Heart right ventricle (tissue), 16 donors: ENCODE results near the gene PRPF8. TPM values are rescaled to one million over a fixed set of nuclear protein-coding genes. Genes with fewer than 3 reads are reported as not detected.
A peak's percentile ranks its signal among the peaks of the same experiment; 100 is the strongest.

Experiments
- ATAC-seq, 8 donors: fragments of 200-7000 bp; cut with Tn5 transposase; one replicate each; pipeline ENCODE4 v1.9.1; 2020; ENCODE audit warnings: mild to moderate bottlenecking in 8 of 8, moderate library complexity in 8 of 8, moderate number of reproducible peaks in 1 of 8
- DNase-seq, 2 donors: peaks; one replicate each; pipeline ENCODE4 v3.0.0-alpha.2; 2020
- H3K27ac ChIP-seq, 10 donors: fragments of 200-600 bp; sonication (generic) in 2 of 10; one replicate each; pipeline versions ENCODE4 v1.5.0 to v1.8.0; 2020 to 2022; ENCODE audit warnings: mild to moderate bottlenecking in 3 of 10
- H3K27me3 ChIP-seq, 7 donors: fragments of 200-600 bp; one replicate each; pipeline ENCODE4 v1.8.0; 2021 to 2022; ENCODE audit warnings: mild to moderate bottlenecking in 2 of 7
- H3K36me3 ChIP-seq, 9 donors: fragments of 200-600 bp; sonication (generic) in 1 of 9; one replicate each; pipeline versions ENCODE4 v1.5.0 to v1.8.0; 2020 to 2022; ENCODE audit warnings: mild to moderate bottlenecking in 2 of 9
- H3K4me1 ChIP-seq, 9 donors: fragments of 200-600 bp; sonication (generic) in 1 of 9; one replicate each; pipeline versions ENCODE4 v1.5.0 to v1.8.0; 2020 to 2022; ENCODE audit warnings: mild to moderate bottlenecking in 4 of 9
- H3K4me3 ChIP-seq, 10 donors: fragments of 200-600 bp; sonication (generic) in 2 of 10; one replicate each; pipeline versions ENCODE4 v1.5.0 to v1.8.0; 2020 to 2022; ENCODE audit warnings: mild to moderate bottlenecking in 7 of 10, moderate library complexity in 2 of 10
- H3K9me3 ChIP-seq, 11 donors: fragments of 200-600 bp in 10 of 11; sonication (generic) in 2 of 11; one replicate each; pipeline versions ENCODE4 v1.5.0 to v1.8.0; 2013 to 2022; ENCODE audit warnings: mild to moderate bottlenecking in 2 of 11, control low read depth in 1 of 11, moderate library complexity in 1 of 11
- WGBS, 2 donors: extraction: QIAGEN DNeasy Blood & Tissue Kit; methylation state at CpG; one replicate each; pipeline ENCODE4 v1.1.7; 2013; ENCODE audit warnings: inconsistent platforms in 1 of 2; 5-methylcytosine and 5-hydroxymethylcytosine counted together
- intact Hi-C, 10 donors: fragments of 100-400 bp; cut with DNase I; formaldehyde crosslinking; loops; one replicate each; pipeline versions ENCODE4 v1.11.1 to v1.14.2; 2022
- polyA plus RNA-seq, 2 donors: library from polyadenylated mRNA; stranded (reverse); fragments of 200-250 nt; gene quantifications; one replicate each; pipeline ENCODE4 v1.2.3, GENCODE V29; 2013
- total RNA-seq, 10 donors: library from RNA; stranded (reverse); fragmentation: NEBNext Ultra II Directional in 3 of 10; extraction: Animal tissue kit (Norgen Biotek cat#: 25700) in 3 of 10; gene quantifications; one replicate each; pipeline versions ENCODE4 v1.2.1 to v1.2.4, GENCODE V29; 2021 to 2023
- TF ChIP-seq, protein P1 (sequence below), 9 donors: fragments of 200-600 bp; sonication (generic) in 2 of 9; IDR thresholded peaks; one replicate each; pipeline versions ENCODE4 v1.5.0 to v1.8.0; 2021 to 2022; ENCODE audit warnings: antibody characterized with exemption in 9 of 9, mild to moderate bottlenecking in 5 of 9, moderate library complexity in 1 of 9
- donor health status: Arrhythmogenic right ventricular cardiomyopathy.
- donor health status: ischemic (EF 13 %, LVEDD 7.1; RV severe dilation, severe dysfunction).
- donor health status: healthy with polysubstance abuse.
- donor health status: DM: no; HTN: yes; CAD: no.
- donor health status: DM: no; HTN: no; CAD: no.
- donor health status: ischemic (EF 25% LVEDD 6.9; RV normal size, moderate dysfunction).
- donor health status: ischemic (EF 25% LVEDD 5.7; RV mildly dilated, moderate dysfunction).
- donor health status: healthy.
- donor health status: DM: yes; HTN: yes; CAD: no.
- donor health status: Ischemic cardiomyopathy.
- donor health status: ischemic (EF 35%, LVEDD 5.7; RV mildly dilated, moderate dysfunction).
- donor health status: nonischemic (EF 11% LVEDD 7.7; RV severe dilation, severe dysfunction).
- donor health status: DM: yes; HTN: yes; CAD: no.
- donor health status: PGD.
- donor health status: ischemic (EF 29% LVEDD 5.4; RV normal size, mild dysfunction).
- donor health status: nonischemic (EF 23%, LVEDD 6.1; RV moderate dilation, normal function).

The PRPF8 gene
- total and polyA plus RNA-seq, 12 donors, result 79.1 to 205 (median 173) TPM

DNA sequence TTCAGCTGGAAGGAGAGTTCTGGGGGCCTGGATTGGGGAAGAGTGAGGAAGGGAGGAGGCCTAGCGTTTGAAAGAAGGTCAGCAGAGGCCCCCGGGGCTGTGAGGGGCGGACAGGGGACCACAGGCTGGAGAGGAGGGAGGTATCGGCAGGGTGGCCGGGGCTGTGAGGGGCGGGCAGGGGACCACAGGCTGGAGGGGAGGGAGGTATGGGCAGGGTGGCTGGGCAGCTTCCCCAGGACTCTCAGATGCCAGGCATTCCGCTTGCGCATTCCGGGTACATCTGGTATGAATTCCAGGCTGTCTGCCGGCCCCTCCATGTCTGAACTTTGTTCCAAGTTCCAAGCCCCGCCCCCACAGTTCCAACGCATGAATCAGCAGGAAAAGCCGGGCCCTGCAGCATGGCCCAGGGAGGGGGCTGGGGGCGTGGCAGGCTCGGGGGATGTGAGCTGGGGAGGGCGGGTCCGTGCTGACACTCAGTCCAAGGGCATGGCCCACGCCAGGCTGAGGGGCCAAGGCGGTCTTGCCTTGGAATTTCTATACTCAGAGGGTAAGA lies 29.8 kb upstream of the PRPF8 start:
- Histone ChIP-seq H3K4me3 (peak overlapping the region; percentile 81 to 99 (median 94)), H3K4me1 (peaks cover 17 to 71% (median 63%) of the 10 kb centered on the region in 9 donors), H3K27me3 (peaks cover 0 to 11% (median 0%) of the 10 kb centered on the region in 7 donors), H3K9me3 (no peaks in the 10 kb centered on the region), H3K36me3 (peaks cover 0 to 38% (median 24%) of the 10 kb centered on the region in 9 donors), H3K27ac (peak overlapping the region; percentile 98 to 100 (median 99))
- TF ChIP-seq, protein P1, sequence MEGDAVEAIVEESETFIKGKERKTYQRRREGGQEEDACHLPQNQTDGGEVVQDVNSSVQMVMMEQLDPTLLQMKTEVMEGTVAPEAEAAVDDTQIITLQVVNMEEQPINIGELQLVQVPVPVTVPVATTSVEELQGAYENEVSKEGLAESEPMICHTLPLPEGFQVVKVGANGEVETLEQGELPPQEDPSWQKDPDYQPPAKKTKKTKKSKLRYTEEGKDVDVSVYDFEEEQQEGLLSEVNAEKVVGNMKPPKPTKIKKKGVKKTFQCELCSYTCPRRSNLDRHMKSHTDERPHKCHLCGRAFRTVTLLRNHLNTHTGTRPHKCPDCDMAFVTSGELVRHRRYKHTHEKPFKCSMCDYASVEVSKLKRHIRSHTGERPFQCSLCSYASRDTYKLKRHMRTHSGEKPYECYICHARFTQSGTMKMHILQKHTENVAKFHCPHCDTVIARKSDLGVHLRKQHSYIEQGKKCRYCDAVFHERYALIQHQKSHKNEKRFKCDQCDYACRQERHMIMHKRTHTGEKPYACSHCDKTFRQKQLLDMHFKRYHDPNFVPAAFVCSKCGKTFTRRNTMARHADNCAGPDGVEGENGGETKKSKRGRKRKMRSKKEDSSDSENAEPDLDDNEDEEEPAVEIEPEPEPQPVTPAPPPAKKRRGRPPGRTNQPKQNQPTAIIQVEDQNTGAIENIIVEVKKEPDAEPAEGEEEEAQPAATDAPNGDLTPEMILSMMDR (IDR thresholded peaks at IDR 0.05), result no peak
- DNase-seq, result peak; percentile 97 to 100
- WGBS, 2 donors, result 1 to 6% methylated on average over 19 of the region's 19 CpGs
- peak; percentile 44 to 74 (median 67) for ATAC-seq
- intact Hi-C loops, result loop anchor here in 9 of 10 donors (1.0 to 10.0 kb wide), 10 partner anchors 30 to 450 kb away; partner anchors contain the start of gene PRPF8 (in 1 of the 9)

DNA sequence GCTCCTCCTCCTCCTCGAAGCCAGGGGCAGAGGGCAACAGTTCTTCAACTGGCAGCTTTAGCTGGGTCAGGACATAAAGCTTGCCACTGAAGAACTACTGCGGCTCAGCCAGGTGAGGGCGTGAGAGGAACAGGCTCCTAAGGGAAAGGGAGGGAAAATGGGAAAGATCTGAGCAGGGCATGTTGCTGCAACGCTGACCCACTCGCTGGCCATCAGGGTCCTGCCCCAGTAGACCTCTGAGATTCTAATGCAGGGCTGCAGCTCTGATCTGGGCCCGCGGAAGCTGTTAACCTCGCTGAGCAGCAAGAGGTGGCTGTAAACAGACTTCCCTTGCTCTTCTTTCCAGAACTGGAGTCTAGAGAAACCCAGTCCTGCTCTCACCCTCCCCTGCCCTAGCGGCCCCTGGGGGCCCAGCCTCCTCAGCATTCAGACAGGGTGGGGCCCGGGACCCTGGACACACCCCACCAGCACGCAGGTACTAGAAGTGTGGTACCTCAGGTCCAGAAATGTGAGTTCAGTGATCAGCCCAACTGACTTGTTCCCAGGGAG lies 29.3 kb upstream of the PRPF8 start:
- Histone ChIP-seq H3K4me1 (peaks cover 17 to 77% (median 68%) of the 10 kb centered on the region in 9 donors), H3K4me3 (peak overlapping the region; percentile 43 to 99 (median 94)), H3K27ac (peak overlapping the region; percentile 98 to 100 (median 99)), H3K36me3 (peaks cover 0 to 38% (median 24%) of the 10 kb centered on the region in 9 donors), H3K27me3 (peaks cover 0 to 11% (median 0%) of the 10 kb centered on the region in 7 donors), H3K9me3 (no peaks in the 10 kb centered on the region)
- ATAC-seq (no peak), DNase-seq (no peak)
- intact Hi-C loops, result loop anchor here in 9 of 10 donors (1.0 to 10.0 kb wide), 10 partner anchors 30 to 449 kb away; partner anchors contain the start of gene PRPF8 (in 1 of the 9)
- 8 to 18% methylated on average over 11 of the region's 11 CpGs for WGBS, 2 donors
- TF ChIP-seq, protein P1 (IDR thresholded peaks at IDR 0.05), result peak in 5 of 9 donors; percentile 11 to 46 (median 25)

DNA sequence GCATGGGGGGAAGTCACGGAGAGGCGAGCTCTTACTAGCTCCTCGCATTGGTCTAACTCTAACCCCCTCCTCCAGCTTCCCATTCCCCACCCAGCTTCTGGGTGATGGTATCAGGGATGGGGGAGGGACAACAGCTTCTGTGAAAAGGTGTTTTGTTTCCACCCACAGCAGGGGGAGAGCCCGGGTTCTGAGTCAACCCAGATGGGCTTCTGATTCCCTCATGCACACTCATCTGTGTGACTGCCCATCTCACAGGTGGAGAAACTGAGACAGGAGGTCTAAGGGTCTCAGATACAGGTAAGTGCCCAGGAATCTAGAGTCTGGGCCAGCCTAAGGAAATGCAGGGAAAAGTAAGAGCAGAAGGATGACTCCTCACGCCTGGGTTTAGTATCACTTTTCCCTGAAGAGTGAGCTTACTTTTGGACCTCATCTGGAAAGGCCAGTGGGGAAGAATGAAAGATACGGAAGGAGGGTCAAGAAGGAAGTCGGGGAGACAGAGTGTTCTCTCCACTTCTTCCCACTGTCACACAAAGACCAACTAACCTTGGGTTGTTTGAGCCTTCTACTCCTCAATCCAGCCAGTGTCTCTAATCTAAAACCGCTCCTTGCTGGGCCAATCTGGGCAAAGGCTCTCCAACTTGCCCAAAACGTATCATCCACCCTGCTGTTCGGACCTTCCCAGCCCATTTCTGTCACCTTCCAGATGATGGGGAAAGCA lies 28.7 kb upstream of the PRPF8 start:
- Histone ChIP-seq H3K4me1 (peaks cover 12 to 72% (median 62%) of the 10 kb centered on the region in 9 donors), H3K27me3 (peaks cover 0 to 11% (median 0%) of the 10 kb centered on the region in 7 donors), H3K27ac (peak overlapping the region; percentile 98 to 100 (median 99)), H3K36me3 (peaks cover 0 to 38% (median 24%) of the 10 kb centered on the region in 9 donors), H3K9me3 (no peaks in the 10 kb centered on the region), H3K4me3 (peak overlapping the region; percentile 23 to 99 (median 94))
- no peak for ATAC-seq
- TF ChIP-seq, protein P1 (IDR thresholded peaks at IDR 0.05), result no peak
- DNase-seq, result no peak
- WGBS, 2 donors, result 66 to 72% methylated on average over 10 of the region's 10 CpGs
- intact Hi-C loops, result loop anchor here in 8 of 10 donors (5.0 to 10.0 kb wide), 9 partner anchors 36 to 449 kb away; no protein-coding TSS in a partner anchor

DNA sequence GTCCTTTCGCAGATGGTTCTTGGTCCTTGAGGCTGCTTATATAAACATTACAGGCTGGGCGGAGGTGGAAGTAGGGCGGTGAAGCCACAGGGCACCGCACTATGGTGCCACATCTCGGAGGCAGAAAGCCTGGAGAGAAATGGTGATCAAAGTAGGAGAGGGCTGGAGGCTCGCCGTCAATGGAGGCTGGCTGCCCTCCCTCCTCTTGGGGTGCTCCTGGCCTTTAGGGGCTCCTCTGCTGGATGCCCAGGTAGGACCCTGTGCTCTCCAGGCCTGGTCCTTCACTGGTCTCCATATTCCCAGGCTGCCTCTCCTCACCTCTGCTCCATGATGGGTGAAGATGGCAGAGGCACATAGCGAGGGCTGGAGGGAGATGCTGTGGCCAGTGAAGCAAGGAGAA lies 27.6 kb upstream of the PRPF8 start:
- peaks cover 0 to 46% (median 24%) of the 10 kb centered on the region in 9 donors for H3K36me3 ChIP-seq
- peak overlapping the region in 1 of 10 donors; percentile 8 for H3K4me3 ChIP-seq
- no peaks in the 10 kb centered on the region for H3K9me3 ChIP-seq
- H3K27me3 ChIP-seq, result peaks cover 0 to 11% (median 0%) of the 10 kb centered on the region in 7 donors
- TF ChIP-seq, protein P1 (IDR thresholded peaks at IDR 0.05), result no peak
- peaks cover 10 to 62% (median 52%) of the 10 kb centered on the region in 9 donors for H3K4me1 ChIP-seq
- intact Hi-C loops, result loop anchor here in 8 of 10 donors (5.0 to 10.0 kb wide), 9 partner anchors 35 to 447 kb away; no protein-coding TSS in a partner anchor
- ATAC-seq (no peak), DNase-seq (no peak)
- H3K27ac ChIP-seq, result peak overlapping the region in 3 of 10 donors; percentile 99 to 100 (median 99)
- 91 to 92% methylated on average over 8 of the region's 8 CpGs for WGBS, 2 donors
